ENCODE measurements around the gene MAJIN.
A peak's percentile ranks its signal among the peaks of the same experiment; 100 is the strongest.

MAJIN gene

DNA sequence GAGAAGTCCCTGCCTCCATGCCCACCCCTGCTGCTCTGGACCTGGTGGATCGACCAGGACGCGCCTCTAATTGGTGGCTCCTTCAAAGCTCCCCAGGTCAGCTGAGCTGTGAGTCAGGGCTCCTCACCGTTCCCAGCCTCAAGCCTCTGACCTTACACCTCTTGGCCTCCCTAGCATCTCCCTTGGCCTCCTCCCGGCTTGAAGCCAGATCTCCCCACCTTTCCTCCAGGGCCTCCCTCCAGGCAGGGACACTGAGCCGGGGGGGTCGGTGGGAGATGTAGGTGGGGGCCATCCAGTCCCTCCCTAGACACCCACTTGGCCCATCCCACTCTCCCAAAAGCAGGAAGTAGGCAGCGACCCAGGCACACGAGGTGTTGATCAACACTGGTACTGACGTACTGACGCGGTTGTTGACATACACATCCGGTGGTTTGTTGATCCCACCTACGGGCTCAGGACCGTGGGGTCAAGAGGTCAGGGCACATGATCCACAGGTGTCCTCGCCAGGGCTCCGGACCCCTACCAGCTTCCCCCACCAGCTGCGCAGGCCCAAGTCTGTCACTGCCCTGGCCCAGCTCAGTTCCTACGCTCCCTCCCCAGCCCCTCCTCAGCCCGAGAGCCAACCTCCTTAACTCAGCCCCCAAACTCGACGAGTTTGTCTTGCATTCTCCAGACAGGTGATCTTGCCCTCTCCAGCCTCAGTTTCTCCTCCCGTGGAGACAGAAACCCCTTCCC lies 55.7 kb downstream of the MAJIN start:
- peak overlapping the region; percentile 90 for H3K4me3 Mint-ChIP-seq
- H3K9me3 Mint-ChIP-seq (ENCODE audit: low read depth) = no peaks in the 10 kb centered on the region
- H3K27ac Mint-ChIP-seq = peak overlapping the region; percentile 90
- H3K36me3 Mint-ChIP-seq = peaks cover 5% of the 10 kb centered on the region
- peaks cover 23% of the 10 kb centered on the region for H3K4me1 Mint-ChIP-seq (ENCODE audit: low read depth)
- H3K27me3 Mint-ChIP-seq = no peaks in the 10 kb centered on the region

DNA sequence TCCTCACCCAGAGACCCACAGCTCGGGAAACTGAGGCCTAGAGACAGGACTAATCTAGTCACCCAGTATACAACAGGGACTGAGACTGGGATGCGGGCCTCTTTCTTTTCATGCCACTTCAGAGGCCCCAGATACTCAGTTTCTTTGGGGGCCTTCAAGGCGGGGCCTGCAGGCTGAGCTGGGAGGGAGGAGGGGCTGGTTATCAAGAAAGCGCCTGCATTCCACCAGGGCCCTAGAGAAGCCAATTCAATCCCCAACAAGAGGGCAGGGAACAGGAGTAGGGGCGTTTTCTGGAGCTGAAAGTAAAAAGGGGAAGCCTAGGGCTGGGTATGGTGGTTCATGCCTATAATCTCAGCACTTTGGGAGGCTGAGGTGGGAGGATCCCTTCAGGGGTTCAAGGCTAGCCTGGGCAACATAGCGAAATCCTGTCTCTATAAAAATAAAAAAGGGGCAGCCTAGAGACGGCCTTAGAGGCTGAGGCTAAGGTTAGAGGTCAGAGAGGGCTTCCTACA lies 56.5 kb downstream of the MAJIN start:
- H3K4me3 Mint-ChIP-seq = peak overlapping the region; percentile 90
- peaks cover 5% of the 10 kb centered on the region for H3K36me3 Mint-ChIP-seq
- no peaks in the 10 kb centered on the region for H3K9me3 Mint-ChIP-seq (ENCODE audit: low read depth)
- peaks cover 23% of the 10 kb centered on the region for H3K4me1 Mint-ChIP-seq (ENCODE audit: low read depth)
- no peaks in the 10 kb centered on the region for H3K27me3 Mint-ChIP-seq
- no peak overlapping the region for H3K27ac Mint-ChIP-seq

DNA sequence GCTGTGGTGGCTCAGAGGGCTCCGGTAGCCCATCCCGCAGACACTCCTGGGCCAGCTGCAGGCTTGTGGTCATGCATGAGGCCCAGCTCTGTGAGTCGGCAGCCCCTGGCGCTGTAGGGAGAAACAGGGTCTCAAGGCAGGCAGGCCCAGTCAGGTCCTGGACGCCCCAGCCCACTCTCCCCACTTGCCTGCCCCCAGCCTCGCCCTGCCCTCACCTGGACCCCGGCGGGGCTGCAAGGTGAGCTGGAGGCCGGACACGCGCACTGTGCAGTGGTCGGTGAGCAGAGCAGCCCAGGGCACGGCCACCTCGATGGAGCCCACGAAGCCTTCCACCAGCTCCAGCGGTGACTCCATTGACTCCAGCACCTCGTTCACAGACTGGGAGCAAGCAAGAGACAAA lies 57.8 kb downstream of the MAJIN start:
- Mint-ChIP-seq H3K4me1 (ENCODE audit: low read depth) (peaks cover 23% of the 10 kb centered on the region), H3K36me3 (peaks cover 5% of the 10 kb centered on the region), H3K9me3 (ENCODE audit: low read depth) (no peaks in the 10 kb centered on the region), H3K27ac (no peak overlapping the region), H3K27me3 (no peaks in the 10 kb centered on the region), H3K4me3 (no peak overlapping the region)

DNA sequence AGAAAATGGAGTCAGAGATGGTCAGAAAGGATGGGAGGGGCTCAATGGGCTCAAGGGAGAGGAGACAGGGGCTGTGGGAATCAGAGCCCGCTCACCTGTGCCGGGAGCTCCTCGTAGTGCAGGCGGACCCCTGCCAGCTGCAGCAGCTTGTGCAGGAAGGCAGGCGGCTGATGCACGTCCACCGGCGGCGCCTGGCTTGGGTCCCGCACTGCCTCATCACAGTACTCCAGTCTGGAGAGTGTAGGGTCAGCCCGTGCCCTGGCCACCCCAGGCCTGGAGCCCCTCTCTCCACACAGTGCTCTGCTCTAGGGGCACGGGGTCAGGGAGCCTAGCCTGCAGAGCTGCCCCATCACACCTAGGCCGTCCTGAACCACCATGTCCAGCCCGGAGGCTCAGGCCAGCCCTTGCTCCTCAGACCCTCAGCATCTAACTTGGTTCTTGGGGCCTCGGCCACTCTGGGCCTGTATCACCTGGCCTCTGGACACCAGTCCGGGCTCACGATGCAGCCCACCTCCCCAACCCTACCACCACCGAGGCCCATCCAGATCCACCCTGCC lies 58.7 kb downstream of the MAJIN start:
- no peaks in the 10 kb centered on the region for H3K27me3 Mint-ChIP-seq
- no peaks in the 10 kb centered on the region for H3K9me3 Mint-ChIP-seq (ENCODE audit: low read depth)
- peaks cover 5% of the 10 kb centered on the region for H3K36me3 Mint-ChIP-seq
- H3K4me3 Mint-ChIP-seq = no peak overlapping the region
- no peak overlapping the region for H3K27ac Mint-ChIP-seq
- H3K4me1 Mint-ChIP-seq (ENCODE audit: low read depth) = peaks cover 22% of the 10 kb centered on the region

DNA sequence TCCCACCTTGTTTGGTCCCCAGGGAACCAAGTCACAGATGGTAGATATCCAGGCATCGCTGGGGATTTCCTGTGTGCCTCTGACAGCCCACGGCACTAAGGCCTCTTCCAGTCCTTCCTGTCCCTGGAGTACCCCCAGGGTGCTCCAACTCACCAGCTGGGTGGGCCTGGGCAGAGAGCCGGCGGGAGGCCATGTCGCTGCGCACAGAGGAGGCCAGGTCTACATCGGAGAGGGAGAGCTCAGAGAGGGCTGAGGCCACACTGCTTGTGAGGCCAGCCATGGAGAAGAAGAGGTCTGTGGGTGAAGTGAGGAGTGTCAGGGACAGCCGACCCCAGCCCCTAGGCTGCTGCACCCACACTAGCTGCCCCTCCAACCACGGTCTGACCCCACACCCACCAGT lies 60.2 kb downstream of the MAJIN start:
- Mint-ChIP-seq H3K27me3 (no peaks in the 10 kb centered on the region), H3K27ac (no peak overlapping the region), H3K4me3 (no peak overlapping the region)

DNA sequence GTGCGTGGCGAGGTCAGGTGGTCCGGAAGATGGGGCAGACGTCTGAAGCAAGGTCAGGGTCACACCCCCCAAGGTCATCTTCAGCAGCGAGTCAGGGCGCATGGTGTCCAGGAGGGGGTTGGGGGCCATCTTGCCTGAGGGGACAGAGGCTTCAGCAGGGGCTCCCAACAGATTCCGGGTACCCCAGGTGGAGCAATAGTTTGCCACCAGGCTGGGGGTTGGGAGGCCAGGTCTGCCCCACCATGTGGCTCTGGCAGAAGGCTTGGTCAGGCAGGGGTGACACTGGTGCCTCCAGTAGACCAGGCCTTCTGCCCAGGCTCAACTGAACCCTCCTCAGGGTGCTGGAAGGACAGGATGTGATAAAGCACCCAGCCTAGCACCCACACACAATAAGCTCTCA lies 60.8 kb downstream of the MAJIN start:
- no peaks in the 10 kb centered on the region for H3K9me3 Mint-ChIP-seq (ENCODE audit: low read depth)
- H3K27ac Mint-ChIP-seq = no peak overlapping the region
- no peak overlapping the region for H3K4me3 Mint-ChIP-seq
- no peaks in the 10 kb centered on the region for H3K27me3 Mint-ChIP-seq
- peaks cover 8% of the 10 kb centered on the region for H3K4me1 Mint-ChIP-seq (ENCODE audit: low read depth)
- H3K36me3 Mint-ChIP-seq = peaks cover 9% of the 10 kb centered on the region

More for the DNA sequence above, 60.2 kb downstream of the MAJIN start:
- Mint-ChIP-seq H3K9me3 (ENCODE audit: low read depth) (no peaks in the 10 kb centered on the region), H3K36me3 (peaks cover 9% of the 10 kb centered on the region), H3K4me1 (ENCODE audit: low read depth) (peaks cover 10% of the 10 kb centered on the region)

DNA sequence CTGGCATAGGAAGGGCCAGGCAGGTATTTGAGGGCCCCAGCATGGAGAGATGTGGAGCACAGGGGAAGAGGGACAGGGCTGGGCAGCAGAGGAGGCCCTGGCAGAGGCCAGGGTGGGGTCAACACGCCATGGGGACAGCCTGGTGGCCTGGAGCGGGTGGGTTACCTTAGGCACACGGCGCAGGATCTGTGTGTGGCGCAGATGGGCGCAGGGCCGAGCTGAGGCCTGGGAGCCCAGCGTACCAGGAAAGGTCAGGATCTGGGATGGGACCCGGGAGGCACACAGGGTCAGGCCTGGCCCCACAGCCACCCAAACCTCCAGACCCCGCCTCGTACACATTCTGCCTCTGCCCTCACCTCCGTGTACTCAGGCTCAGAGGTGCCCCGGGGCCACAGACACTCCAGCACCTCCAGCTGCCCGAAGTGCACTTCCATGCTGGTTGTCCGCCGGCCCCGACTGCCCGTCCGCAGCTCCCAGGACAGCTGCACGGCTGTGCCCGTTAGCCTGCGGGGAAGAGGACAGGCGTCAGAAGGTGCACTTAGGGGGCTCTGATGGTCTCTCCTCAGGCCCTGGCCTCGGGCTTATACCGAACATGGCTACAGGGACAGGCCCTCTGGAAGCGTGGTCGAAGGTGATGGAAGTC lies 61.3 kb downstream of the MAJIN start:
- H3K9me3 Mint-ChIP-seq (ENCODE audit: low read depth) = no peaks in the 10 kb centered on the region
- H3K27me3 Mint-ChIP-seq = no peaks in the 10 kb centered on the region
- peaks cover 9% of the 10 kb centered on the region for H3K36me3 Mint-ChIP-seq
- no peak overlapping the region for H3K4me3 Mint-ChIP-seq
- H3K4me1 Mint-ChIP-seq (ENCODE audit: low read depth) = peaks cover 3% of the 10 kb centered on the region
- no peak overlapping the region for H3K27ac Mint-ChIP-seq

DNA sequence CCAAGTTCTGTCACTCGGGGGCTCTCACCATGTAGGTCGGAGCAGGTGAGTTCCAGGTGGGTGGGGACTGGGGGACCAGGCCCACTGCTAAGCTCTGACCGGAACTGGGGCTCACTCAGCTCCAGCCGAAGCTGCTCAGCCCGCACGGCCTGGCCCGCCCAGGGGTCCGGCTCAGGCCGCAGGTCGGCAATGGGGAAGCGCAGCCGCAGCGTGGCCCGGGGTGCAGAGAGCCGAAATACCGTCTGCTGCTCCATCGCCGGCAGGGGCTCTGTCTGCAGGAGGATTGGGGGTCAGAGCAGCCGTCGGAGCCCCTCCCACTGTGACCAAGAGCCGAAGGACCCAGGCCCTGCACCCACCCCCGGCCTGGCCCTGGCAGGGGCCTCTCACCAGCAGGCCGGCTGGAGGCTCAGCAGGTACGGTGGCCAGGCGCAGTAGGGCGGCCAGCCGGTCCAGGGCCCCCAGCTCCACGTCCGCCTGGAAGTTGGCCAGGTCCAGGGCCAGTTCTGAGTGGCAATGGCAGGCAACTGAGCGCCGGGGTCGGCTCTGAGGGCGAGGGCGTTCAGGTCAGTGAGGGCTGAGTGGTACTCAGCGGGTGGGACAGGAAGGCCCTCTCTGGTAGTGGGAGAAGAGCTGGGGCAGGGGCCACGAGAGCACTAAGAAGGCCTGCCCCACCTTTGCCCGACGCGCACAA lies 62.1 kb downstream of the MAJIN start:
- Mint-ChIP-seq H3K4me3 (no peak overlapping the region), H3K27me3 (no peaks in the 10 kb centered on the region), H3K27ac (no peak overlapping the region), H3K36me3 (peaks cover 9% of the 10 kb centered on the region), H3K9me3 (ENCODE audit: low read depth) (no peaks in the 10 kb centered on the region), H3K4me1 (ENCODE audit: low read depth) (peaks cover 3% of the 10 kb centered on the region)

DNA sequence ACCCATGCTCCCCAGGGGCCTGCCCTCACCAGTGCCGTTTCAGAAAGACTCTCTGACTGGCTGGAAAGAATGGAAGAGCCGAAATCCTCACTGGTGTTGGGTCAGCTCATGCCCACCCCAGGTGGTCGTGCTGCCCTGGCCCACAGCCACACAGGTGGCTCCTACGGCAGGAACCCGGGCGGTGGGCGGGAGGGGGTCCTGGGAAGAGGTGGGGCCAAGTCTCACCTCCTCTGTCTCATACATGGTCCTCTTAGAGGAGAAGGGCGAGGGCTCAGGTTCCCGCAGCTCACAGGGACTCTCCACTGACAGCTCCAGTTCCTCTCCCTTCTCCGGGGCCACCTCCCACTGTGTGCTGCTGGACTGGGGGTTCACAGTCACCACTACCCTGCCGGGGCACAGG lies 63.1 kb downstream of the MAJIN start:
- H3K36me3 Mint-ChIP-seq = peaks cover 9% of the 10 kb centered on the region
- no peak overlapping the region for H3K27ac Mint-ChIP-seq
- H3K27me3 Mint-ChIP-seq = no peaks in the 10 kb centered on the region
- H3K4me3 Mint-ChIP-seq = no peak overlapping the region
- no peaks in the 10 kb centered on the region for H3K4me1 Mint-ChIP-seq (ENCODE audit: low read depth)
- H3K9me3 Mint-ChIP-seq (ENCODE audit: low read depth) = no peaks in the 10 kb centered on the region

DNA sequence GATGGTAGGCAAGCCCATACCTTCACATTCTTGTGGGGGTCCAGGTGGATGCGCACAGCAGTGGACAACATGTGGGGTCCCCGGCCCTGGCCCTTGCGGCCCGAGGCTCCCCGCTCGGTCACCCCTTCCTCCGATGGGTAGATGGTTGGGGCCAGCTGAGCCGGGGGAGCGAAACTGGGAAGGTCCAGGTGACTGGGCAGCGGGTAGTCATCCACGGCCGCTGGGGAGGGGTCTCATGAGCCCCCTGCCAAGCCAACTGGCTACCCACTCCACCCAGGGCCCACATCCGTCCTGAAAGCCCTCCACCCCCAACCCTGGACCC lies 65.6 kb downstream of the MAJIN start:
- H3K27ac Mint-ChIP-seq = no peak overlapping the region
- no peak overlapping the region for H3K4me3 Mint-ChIP-seq
- H3K36me3 Mint-ChIP-seq = peaks cover 4% of the 10 kb centered on the region
- H3K27me3 Mint-ChIP-seq = no peaks in the 10 kb centered on the region
- H3K9me3 Mint-ChIP-seq (ENCODE audit: low read depth) = no peaks in the 10 kb centered on the region
- H3K4me1 Mint-ChIP-seq (ENCODE audit: low read depth) = peaks cover 3% of the 10 kb centered on the region

DNA sequence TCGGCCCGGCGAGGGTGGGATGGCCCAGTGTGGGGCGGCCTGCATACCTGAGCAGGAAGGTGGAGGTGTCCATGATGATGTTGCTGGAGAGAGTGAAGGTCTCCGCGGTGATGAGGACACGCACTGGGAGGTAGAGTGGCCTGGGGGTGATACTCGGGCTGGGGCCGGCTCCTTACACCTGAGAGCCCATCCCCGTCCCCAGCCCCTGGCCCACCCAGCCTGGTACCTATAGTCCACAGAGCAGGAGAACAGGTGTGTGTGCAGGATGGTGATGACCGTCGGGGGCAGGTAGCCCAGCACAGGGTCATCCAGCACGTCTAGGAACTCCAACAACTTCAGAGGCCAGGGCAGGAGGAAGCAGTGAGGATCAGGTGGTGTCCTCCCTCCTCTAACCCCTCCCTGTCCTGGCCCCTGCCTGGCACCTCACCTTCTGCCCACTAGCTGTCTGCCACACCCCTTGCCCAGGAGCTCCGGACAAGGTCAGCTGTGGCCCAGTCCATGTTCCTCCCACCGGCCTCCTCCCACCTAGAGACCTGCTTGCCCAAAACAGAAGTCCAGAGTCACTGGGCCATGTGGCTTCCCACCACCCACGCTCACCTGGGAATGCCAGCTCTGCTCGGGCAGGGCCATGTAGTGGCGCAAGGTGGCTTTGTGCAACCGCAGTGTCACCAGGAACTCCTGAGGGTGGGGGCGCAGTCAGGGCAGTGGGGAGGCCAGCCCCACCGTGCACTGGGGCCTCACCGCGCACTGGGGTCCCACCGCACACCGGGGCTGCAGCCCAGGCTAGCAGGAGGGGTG lies 66.2 kb downstream of the MAJIN start:
- Mint-ChIP-seq H3K4me3 (no peak overlapping the region), H3K36me3 (peaks cover 4% of the 10 kb centered on the region), H3K9me3 (ENCODE audit: low read depth) (no peaks in the 10 kb centered on the region), H3K4me1 (ENCODE audit: low read depth) (peaks cover 4% of the 10 kb centered on the region), H3K27ac (no peak overlapping the region), H3K27me3 (no peaks in the 10 kb centered on the region)

DNA sequence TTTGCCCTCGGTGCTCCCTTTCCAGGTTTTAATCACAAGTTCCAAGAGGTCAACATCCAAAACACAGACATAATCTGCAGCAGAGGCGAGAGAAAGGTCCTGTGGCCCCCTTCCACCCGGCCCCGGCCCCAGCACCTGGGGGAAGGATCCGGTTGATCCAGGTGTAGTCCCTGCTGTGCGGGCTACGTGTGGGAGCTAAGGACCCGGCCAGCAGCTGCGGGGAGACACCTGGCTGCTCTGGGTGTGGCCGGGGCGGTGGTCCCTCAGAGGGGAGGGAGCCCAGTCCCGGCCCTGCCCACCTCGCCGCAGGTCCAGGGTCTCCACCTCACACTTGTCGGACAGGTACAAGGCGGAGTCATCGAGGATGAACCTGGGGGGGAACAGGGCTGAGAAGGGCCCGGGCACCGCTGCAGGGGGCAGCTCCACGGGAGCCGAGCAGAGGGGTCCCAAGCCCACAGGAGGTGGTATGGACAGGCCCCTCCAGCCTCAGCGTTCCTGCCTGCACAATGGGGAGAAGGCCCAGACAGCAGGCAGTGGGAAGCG lies 68.5 kb downstream of the MAJIN start:
- Mint-ChIP-seq H3K4me1 (ENCODE audit: low read depth) (peaks cover 12% of the 10 kb centered on the region), H3K36me3 (peaks cover 7% of the 10 kb centered on the region), H3K27ac (no peak overlapping the region), H3K4me3 (no peak overlapping the region), H3K9me3 (ENCODE audit: low read depth) (no peaks in the 10 kb centered on the region), H3K27me3 (no peaks in the 10 kb centered on the region)

DNA sequence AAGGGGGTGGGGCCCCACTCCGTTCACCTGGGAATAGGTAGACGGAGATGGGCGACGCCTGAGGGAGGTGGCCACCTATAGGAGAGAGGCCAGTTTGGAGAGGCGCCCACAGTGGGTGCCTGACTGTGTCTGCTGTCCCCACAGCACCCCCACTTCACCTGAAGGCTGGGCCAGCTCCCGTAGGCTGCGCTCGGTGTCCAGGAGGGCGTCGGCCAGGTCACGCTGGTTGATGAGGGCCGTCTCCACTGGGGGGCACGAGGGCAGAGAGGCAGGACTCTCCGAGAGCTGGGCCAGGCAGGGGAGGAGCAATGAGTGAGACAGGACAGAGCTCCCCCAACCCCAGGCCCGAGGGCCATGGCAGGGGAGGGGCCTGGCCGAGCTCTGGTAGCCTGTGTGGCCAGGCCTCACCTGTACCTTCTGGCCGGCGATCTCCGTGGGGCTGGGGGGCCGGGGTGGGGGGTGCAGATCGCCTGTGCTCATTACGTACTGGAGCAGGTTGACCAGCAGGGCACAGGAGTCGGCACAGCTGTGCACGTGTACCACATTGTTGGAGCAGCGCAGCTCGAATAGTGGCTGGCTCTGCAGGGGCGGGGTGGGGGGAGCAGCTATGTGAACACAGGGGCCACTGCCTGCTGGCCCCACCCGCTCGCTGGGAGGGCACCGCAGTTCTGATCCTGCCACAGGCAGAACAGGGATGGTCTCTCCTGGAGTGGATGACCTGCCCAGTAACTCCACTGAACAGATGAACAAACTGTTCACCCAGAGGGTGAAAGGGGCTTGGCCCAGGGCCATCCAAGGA lies 69.6 kb downstream of the MAJIN start:
- H3K4me1 Mint-ChIP-seq (ENCODE audit: low read depth) = peaks cover 12% of the 10 kb centered on the region
- H3K27me3 Mint-ChIP-seq = no peaks in the 10 kb centered on the region
- H3K27ac Mint-ChIP-seq = peak overlapping the region; percentile 22
- H3K4me3 Mint-ChIP-seq = no peak overlapping the region
- H3K36me3 Mint-ChIP-seq = peaks cover 3% of the 10 kb centered on the region
- no peaks in the 10 kb centered on the region for H3K9me3 Mint-ChIP-seq (ENCODE audit: low read depth)

DNA sequence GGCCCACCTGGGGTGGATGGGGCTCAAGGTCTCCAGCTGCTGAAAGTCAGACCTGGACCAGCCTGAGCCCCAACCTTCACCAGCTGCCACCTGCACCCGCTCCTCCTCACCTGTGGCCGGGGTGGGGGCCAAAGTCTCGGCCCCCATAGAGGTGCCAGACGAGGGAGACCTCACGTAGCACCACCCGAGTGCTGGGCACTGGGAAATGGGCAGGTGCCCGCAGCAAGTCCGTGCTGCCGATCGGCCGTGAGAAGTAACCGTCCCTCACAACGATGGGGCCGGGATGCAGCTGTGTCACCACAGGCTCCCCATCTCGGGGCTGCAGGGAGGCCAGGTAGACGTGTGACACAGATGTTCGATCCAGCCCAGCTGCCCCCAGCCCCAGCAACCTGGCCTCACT lies 71.1 kb downstream of the MAJIN start:
- Mint-ChIP-seq H3K9me3 (ENCODE audit: low read depth) (no peaks in the 10 kb centered on the region), H3K4me3 (no peak overlapping the region), H3K27ac (no peak overlapping the region), H3K36me3 (peaks cover 3% of the 10 kb centered on the region), H3K27me3 (no peaks in the 10 kb centered on the region), H3K4me1 (ENCODE audit: low read depth) (peaks cover 12% of the 10 kb centered on the region)
